ENCODE results near the gene OLFML2A.

The OLFML2A gene

GRCh38 chr9:124741149-124741548, 35.8 kb upstream of the OLFML2A start:
- no peak for TF ChIP-seq CTCF (IDR thresholded peaks at IDR 0.05; ENCODE audit: borderline replicate concordance, control extremely low read depth, extremely low read depth, insufficient read depth, missing control alignments)
- DNase-seq (ENCODE audit: low spot score), result no peak
- in situ Hi-C loops (cut with MboI; ENCODE audit: low sequenced_read_pairs, unreplicated experiment), result no loop called here

DNA sequence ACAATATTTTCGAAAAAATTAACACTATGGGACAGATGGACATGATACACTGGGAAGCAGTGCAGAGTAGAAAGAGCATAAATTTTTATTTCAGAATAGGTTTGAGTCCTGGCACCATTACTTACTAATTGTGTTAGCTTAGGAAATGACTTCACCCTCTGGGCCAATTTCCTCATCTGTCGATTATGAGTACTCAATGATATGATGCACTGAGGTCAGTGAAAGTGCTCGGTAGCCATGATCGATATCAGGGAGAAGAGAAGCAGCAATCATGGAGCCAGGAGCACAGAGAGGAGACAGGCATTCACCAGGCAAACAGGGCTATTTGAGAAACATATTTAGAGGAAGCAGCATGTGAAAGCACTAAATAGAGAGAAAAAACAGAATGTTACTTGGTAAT, 35.3 kb upstream of the OLFML2A start:
- in situ Hi-C loops (cut with MboI; ENCODE audit: low sequenced_read_pairs, unreplicated experiment), result no loop called here
- DNase-seq (ENCODE audit: low spot score), result no peak
- TF ChIP-seq CTCF (IDR thresholded peaks at IDR 0.05; ENCODE audit: borderline replicate concordance, control extremely low read depth, extremely low read depth, insufficient read depth, missing control alignments), result no peak

DNA sequence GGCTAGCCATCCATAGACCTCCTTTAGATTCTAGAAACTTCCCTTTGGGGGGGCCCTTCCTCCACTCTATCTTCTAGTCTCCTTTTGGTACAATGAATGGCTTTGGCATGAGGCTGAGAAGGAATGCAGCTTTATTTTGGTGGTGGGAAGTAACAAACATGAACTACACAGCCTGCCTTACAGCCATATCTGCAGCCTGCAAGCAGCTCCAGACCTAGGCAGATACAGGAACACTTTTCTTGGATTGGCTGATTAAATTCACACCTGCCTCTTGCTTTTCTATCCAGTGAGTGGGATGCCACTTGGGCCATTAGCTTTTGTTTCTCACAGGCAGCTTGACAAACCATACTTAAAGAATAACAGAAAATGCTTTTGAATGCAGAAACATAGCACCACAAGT, 34.0 kb upstream of the OLFML2A start:
- TF ChIP-seq CTCF (IDR thresholded peaks at IDR 0.05; ENCODE audit: borderline replicate concordance, control extremely low read depth, extremely low read depth, insufficient read depth, missing control alignments), result no peak
- no peak for DNase-seq (ENCODE audit: low spot score)
- in situ Hi-C loops (cut with MboI; ENCODE audit: low sequenced_read_pairs, unreplicated experiment), result no loop called here

GRCh38 chr9:124743686-124744348, 33.1 kb upstream of the OLFML2A start:
- in situ Hi-C loops (cut with MboI; ENCODE audit: low sequenced_read_pairs, unreplicated experiment), result no loop called here
- TF ChIP-seq CTCF (IDR thresholded peaks at IDR 0.05; ENCODE audit: borderline replicate concordance, control extremely low read depth, extremely low read depth, insufficient read depth, missing control alignments), result no peak
- no peak for DNase-seq (ENCODE audit: low spot score)

DNA sequence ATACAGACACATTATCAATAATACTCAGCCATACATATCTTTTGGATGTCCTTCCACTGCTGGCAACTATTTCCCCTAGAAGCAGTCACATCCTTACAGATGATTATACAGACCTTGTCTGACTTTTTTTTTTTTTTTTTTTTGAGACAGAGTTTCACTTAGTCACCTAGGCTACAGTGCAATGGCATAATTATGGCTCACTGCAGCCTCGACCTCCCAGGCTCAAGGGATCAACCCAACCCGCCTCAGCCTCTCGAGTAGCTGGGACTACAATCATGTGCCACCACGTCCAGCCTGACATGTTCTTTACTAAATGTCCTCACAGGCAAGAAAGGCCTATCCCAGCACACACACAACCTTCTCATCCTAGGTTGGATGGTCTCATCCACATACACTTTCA, 29.9 kb upstream of the OLFML2A start:
- TF ChIP-seq CTCF (IDR thresholded peaks at IDR 0.05; ENCODE audit: borderline replicate concordance, control extremely low read depth, extremely low read depth, insufficient read depth, missing control alignments), result no peak
- in situ Hi-C loops (cut with MboI; ENCODE audit: low sequenced_read_pairs, unreplicated experiment), result no loop called here

DNA sequence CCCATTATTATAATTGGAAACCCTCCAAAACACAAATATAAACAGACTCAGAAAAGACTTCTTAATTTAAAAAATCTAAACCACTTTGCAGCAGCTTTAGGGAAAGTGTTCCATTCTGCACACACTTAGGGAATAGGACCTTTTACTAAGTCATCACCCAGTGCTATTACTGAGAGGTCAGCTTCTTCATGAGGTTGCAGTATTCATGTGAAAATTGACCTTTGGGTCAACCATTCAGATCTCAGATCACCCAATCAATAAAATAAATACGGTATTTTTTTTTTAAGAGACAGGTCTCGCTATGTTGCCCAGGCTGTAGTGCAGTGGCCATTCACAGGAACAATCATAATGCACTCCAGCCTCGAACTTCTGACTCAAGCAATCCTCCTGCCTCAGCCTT, 27.6 kb upstream of the OLFML2A start:
- no peak for TF ChIP-seq CTCF (IDR thresholded peaks at IDR 0.05; ENCODE audit: borderline replicate concordance, control extremely low read depth, extremely low read depth, insufficient read depth, missing control alignments)
- no peak for DNase-seq (ENCODE audit: low spot score)
- in situ Hi-C loops (cut with MboI; ENCODE audit: low sequenced_read_pairs, unreplicated experiment), result no loop called here

More for the DNA sequence above, 29.9 kb upstream of the OLFML2A start:
- no peak for DNase-seq (ENCODE audit: low spot score)

All from GM13976 (cell line).